Neural cell (in vitro differentiated cells): ENCODE results near the gene HDLBP.

Experiments
- TAF1 ChIP-seq: IDR thresholded peaks from 2 replicates; pipeline ENCODE4 v1.6.1; 2012; ENCODE audit warnings: low read depth
- TF ChIP-seq, protein P1 (sequence below): fragments of 450-650 bp; IDR thresholded peaks from 2 replicates; pipeline ENCODE4 v1.5.1; 2014; ENCODE audit warnings: antibody characterized with exemption, mild to moderate bottlenecking, moderate library complexity; ENCODE audit not compliant: poor library complexity, severe bottlenecking

DNA sequence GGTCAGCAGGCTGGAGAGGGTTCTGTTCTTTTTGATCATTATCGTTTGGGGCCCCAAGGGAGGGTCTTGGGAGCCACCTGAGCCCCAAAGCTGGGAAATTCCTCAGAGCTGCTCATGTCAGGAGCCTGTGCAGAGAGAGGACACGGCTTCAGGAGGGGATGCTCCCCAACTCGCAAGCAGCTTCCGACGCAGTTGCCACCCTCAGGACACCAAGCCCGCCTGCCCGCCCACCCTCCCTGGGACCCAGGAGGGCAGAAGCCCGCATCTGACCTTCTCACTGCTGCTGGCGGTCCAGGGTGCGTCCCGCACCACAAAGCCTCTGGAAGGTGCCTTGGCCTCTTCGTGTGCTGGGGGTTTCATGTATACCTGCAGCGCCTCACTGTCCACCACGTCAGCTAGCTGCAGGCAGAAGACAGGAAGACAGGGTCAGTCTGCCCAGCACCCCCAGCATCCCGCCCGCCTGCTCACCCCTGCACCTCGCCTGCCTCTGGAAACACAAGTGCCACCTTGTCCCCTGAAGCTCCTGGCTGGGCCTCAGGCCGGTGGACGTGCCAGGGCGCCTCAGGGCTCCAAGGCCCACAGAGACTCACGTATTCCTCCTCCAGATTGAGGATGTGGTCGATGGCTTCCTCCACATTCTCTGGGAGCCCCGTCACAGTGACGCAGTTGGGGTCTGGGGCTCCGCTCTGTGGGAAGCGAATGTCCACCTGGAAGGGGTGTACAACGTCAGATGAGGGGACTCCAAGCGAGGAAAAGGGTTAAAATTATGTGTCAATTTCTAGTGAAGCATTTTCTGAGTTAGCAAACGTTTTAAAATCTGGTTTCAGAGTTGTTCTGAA, 85.7 kb downstream of the HDLBP start:
- TF ChIP-seq, protein P1, sequence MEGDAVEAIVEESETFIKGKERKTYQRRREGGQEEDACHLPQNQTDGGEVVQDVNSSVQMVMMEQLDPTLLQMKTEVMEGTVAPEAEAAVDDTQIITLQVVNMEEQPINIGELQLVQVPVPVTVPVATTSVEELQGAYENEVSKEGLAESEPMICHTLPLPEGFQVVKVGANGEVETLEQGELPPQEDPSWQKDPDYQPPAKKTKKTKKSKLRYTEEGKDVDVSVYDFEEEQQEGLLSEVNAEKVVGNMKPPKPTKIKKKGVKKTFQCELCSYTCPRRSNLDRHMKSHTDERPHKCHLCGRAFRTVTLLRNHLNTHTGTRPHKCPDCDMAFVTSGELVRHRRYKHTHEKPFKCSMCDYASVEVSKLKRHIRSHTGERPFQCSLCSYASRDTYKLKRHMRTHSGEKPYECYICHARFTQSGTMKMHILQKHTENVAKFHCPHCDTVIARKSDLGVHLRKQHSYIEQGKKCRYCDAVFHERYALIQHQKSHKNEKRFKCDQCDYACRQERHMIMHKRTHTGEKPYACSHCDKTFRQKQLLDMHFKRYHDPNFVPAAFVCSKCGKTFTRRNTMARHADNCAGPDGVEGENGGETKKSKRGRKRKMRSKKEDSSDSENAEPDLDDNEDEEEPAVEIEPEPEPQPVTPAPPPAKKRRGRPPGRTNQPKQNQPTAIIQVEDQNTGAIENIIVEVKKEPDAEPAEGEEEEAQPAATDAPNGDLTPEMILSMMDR: no peak
- no peak for TF ChIP-seq TAF1
